Heart left ventricle (tissue), 16 donors: ENCODE measurements around the gene GATC. TPM values are rescaled to one million over a fixed set of nuclear protein-coding genes. Genes with fewer than 3 reads are reported as not detected.

Experiments used
- ATAC-seq, 4 donors: fragments of 200-7000 bp; cut with Tn5 transposase; one replicate each; pipeline ENCODE4 v1.9.1; 2020 to 2022; ENCODE audit warnings: moderate library complexity in 4 of 4, mild to moderate bottlenecking in 3 of 4, moderate number of reproducible peaks in 1 of 4
- DNase-seq, 5 donors: peaks; one replicate each; pipeline ENCODE4 v3.0.0-alpha.2; 2020
- H3K27ac ChIP-seq, 12 donors: fragments of 200-600 bp; sonication (generic) in 4 of 12; one replicate each; pipeline versions ENCODE4 v1.5.0 to v1.8.0; 2016 to 2022; ENCODE audit warnings: mild to moderate bottlenecking in 2 of 12
- H3K27me3 ChIP-seq, 9 donors: fragments of 200-600 bp; sonication (generic) in 2 of 9; one replicate each; pipeline versions ENCODE4 v1.5.1 to v1.8.0; 2016 to 2022; ENCODE audit warnings: mild to moderate bottlenecking in 3 of 9
- H3K36me3 ChIP-seq, 9 donors: fragments of 200-600 bp; sonication (generic) in 2 of 9; one replicate each; pipeline versions ENCODE4 v1.5.0 to v1.8.0; 2018 to 2022; ENCODE audit warnings: mild to moderate bottlenecking in 2 of 9
- H3K4me1 ChIP-seq, 12 donors: fragments of 200-600 bp; sonication (generic) in 4 of 12; one replicate each; pipeline versions ENCODE4 v1.5.0 to v1.8.0; 2016 to 2022; ENCODE audit warnings: mild to moderate bottlenecking in 3 of 12
- H3K4me3 ChIP-seq, 12 donors: fragments of 200-600 bp; sonication (generic) in 4 of 12; one replicate each; pipeline versions ENCODE4 v1.5.0 to v1.8.0; 2017 to 2022; ENCODE audit warnings: mild to moderate bottlenecking in 9 of 12, moderate library complexity in 4 of 12
- H3K9me3 ChIP-seq, 12 donors: fragments of 200-600 bp; sonication (generic) in 4 of 12; one replicate each; pipeline versions ENCODE4 v1.5.0 to v1.8.0; 2016 to 2022; ENCODE audit warnings: mild to moderate bottlenecking in 1 of 12
- POLR2A ChIP-seq, 2 donors: fragments of 450-650 bp; IDR thresholded peaks; one replicate each; pipeline ENCODE4 v1.6.1; 2017; ENCODE audit warnings: antibody characterized with exemption in 2 of 2, mild to moderate bottlenecking in 2 of 2, moderate library complexity in 2 of 2
- WGBS, 4 donors: extraction: QIAGEN DNeasy Blood & Tissue Kit in 2 of 4; methylation state at CpG; one replicate each; pipeline versions ENCODE4 v1.1.5 to v1.1.7; 2013 to 2018; 5-methylcytosine and 5-hydroxymethylcytosine counted together
- intact Hi-C, 10 donors: fragments of 100-400 bp; cut with DNase I; formaldehyde crosslinking; loops; one replicate each; pipeline versions ENCODE4 v1.11.1 to v1.14.2; 2022
- polyA plus RNA-seq, 2 donors: library from polyadenylated mRNA; stranded (reverse); fragments of 200-250 nt; gene quantifications; one replicate each; pipeline ENCODE4 v1.2.3, GENCODE V29; 2013
- total RNA-seq, 9 donors: library from RNA; depleted of rRNA in 2 of 9; stranded (reverse); fragments of >200 nt in 2 of 9; fragmentation: NEBNext Ultra II Directional in 3 of 9; extraction: Animal tissue kit (Norgen Biotek cat#: 25700) in 3 of 9; gene quantifications; one replicate each; pipeline versions ENCODE4 v1.1.0 to v1.2.4, GENCODE V29; 2016 to 2023
- TF ChIP-seq, protein P1 (sequence below), 12 donors: fragments of 200-600 bp; sonication (generic) in 4 of 12; IDR thresholded peaks; one replicate each; pipeline versions ENCODE4 v1.5.0 to v1.8.0; 2018 to 2022; ENCODE audit warnings: antibody characterized with exemption in 12 of 12, mild to moderate bottlenecking in 5 of 12
- donor health status: ischemic (EF 13 %, LVEDD 7.1; RV severe dilation, severe dysfunction).
- donor health status: healthy with polysubstance abuse.
- donor health status: DM: no; HTN: yes; CAD: no.
- donor health status: DM: no; HTN: no; CAD: no.
- donor health status: ischemic (EF 25% LVEDD 6.9; RV normal size, moderate dysfunction).
- donor health status: ischemic (EF 25% LVEDD 5.7; RV mildly dilated, moderate dysfunction).
- donor health status: healthy.
- donor health status: DM: yes; HTN: yes; CAD: no.
- donor health status: ischemic (EF 35%, LVEDD 5.7; RV mildly dilated, moderate dysfunction).
- donor health status: nonischemic (EF 11% LVEDD 7.7; RV severe dilation, severe dysfunction).
- donor health status: DM: yes; HTN: yes; CAD: no.
- donor health status: PGD.
- donor health status: ischemic (EF 29% LVEDD 5.4; RV normal size, mild dysfunction).
- donor health status: nonischemic (EF 23%, LVEDD 6.1; RV moderate dilation, normal function).

The GATC gene
- total and polyA plus RNA-seq, 11 donors: 5.4 to 18.0 (median 11.6) TPM

DNA sequence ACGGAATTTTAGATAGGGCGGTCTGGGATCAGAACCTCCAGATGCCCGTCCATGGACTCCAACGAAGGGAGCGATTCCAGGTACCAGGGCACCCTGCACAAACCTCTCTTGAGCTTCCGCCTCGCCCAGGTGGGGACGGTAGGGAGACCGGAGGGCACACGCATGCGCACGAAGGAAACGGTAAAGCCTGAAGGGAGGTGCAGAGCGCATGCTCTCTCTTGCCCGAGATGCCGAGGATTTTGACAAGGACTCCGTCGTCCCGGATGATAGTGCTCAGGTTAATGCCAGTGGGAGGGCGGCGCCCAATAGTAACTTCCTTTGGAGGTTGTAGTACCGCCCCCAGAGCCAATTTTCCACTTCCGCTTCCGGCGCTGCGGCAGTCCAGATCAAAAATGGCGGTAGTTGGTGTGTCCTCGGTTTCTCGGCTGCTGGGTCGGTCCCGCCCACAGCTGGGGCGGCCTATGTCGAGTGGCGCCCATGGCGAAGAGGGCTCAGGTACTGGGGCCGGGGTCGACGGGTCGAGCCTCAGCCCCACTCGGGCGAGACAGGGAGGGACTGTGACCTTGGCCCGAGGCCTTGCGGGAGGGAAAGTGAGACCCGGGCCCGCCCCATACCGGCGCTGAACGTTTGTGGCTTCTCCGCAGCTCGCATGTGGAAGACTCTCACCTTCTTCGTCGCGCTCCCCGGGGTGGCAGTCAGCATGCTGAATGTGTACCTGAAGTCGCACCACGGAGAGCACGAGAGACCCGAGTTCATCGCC, 8.3 kb upstream of the GATC start, which contains the start of gene COX6A1:
TSS of gene COX6A1 (plus strand) at position 379 of the 760 bp plus-strand sequence. CDS start at position 393, 14 bp downstream.
- WGBS, 4 donors: 0 to 1% (median 0%) methylated on average over 31 to 59 of the region's 59 CpGs
- Histone ChIP-seq H3K27ac (peak within 1 kb of the TSS; percentile 76 to 92 (median 88)), H3K36me3 (peaks cover 0 to 37% (median 30%) of the 10 kb centered on the region in 9 donors), H3K9me3 (no peaks in the 10 kb centered on the region), H3K4me1 (peaks cover 0 to 23% (median 16%) of the 10 kb centered on the region in 12 donors), H3K27me3 (no peaks in the 10 kb centered on the region), H3K4me3 (peak within 1 kb of the TSS; percentile 62 to 97 (median 83))
- peak in 1 of 2 donors; percentile 47 for TF ChIP-seq POLR2A (IDR thresholded peaks at IDR 0.05)
- TF ChIP-seq, protein P1, sequence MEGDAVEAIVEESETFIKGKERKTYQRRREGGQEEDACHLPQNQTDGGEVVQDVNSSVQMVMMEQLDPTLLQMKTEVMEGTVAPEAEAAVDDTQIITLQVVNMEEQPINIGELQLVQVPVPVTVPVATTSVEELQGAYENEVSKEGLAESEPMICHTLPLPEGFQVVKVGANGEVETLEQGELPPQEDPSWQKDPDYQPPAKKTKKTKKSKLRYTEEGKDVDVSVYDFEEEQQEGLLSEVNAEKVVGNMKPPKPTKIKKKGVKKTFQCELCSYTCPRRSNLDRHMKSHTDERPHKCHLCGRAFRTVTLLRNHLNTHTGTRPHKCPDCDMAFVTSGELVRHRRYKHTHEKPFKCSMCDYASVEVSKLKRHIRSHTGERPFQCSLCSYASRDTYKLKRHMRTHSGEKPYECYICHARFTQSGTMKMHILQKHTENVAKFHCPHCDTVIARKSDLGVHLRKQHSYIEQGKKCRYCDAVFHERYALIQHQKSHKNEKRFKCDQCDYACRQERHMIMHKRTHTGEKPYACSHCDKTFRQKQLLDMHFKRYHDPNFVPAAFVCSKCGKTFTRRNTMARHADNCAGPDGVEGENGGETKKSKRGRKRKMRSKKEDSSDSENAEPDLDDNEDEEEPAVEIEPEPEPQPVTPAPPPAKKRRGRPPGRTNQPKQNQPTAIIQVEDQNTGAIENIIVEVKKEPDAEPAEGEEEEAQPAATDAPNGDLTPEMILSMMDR (IDR thresholded peaks at IDR 0.05): peak in 1 of 12 donors; percentile 2
- intact Hi-C loops: loop anchor here in 2 of 10 donors (2.0 to 10.0 kb wide), 3 partner anchors 59 to 211 kb away; partner anchors contain the start of genes DYNLL1 (in 1 of the 2) and PLA2G1B (in 1 of the 2)
- ATAC-seq (peak; percentile 96 to 99 (median 98)), DNase-seq (peak; percentile 93 to 98 (median 96))

DNA sequence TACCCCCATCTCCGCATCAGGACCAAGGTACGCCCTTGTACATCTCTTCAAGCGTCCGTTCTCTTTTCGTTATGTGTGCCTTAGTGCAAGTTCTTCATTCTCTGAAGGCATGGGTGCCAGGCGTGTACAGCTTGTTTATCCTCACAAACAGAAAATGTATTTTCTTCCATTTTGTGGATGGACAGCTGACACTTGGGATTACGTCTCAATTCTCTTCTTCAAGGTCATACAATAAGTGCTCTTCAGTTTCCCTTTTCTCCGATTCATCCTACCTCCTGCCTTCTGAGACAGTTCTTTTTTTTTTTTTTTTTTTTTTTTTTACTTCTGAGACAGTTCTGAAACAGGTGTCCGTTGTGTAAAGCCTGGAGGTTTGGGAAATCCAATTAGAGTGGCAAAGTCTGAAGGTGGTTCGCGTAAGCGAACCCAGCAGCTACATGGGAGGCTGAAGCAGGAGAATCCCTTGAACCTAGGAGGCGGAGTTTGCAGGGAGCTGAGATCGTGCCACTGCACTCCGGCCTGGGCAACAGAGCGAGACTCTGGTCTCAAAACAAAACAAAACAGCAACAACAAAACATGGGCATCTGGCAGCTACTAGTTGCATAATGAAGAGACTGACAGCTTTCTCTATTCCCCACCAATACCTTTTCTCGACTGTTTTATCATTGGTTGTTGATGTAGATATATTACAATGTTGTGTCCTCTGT, 7.6 kb upstream of the GATC start:
- Histone ChIP-seq H3K4me3 (peak overlapping the region; percentile 62 to 97 (median 83)), H3K36me3 (peaks cover 0 to 44% (median 38%) of the 10 kb centered on the region in 9 donors), H3K27me3 (no peaks in the 10 kb centered on the region), H3K4me1 (peaks cover 0 to 23% (median 16%) of the 10 kb centered on the region in 12 donors), H3K9me3 (no peaks in the 10 kb centered on the region), H3K27ac (peak overlapping the region; percentile 76 to 92 (median 88))
- DNase-seq: no peak
- intact Hi-C loops: loop anchor here in 2 of 10 donors (2.0 to 10.0 kb wide), 3 partner anchors 58 to 210 kb away; partner anchors contain the start of genes DYNLL1 (in 1 of the 2) and PLA2G1B (in 1 of the 2)
- no peak for TF ChIP-seq POLR2A (IDR thresholded peaks at IDR 0.05)
- TF ChIP-seq, protein P1 (IDR thresholded peaks at IDR 0.05): no peak
- peak in 3 of 4 donors; percentile 6 to 17 (median 13) for ATAC-seq
- WGBS, 4 donors: 23 to 34% (median 31%) methylated on average over 17 of the region's 17 CpGs

DNA sequence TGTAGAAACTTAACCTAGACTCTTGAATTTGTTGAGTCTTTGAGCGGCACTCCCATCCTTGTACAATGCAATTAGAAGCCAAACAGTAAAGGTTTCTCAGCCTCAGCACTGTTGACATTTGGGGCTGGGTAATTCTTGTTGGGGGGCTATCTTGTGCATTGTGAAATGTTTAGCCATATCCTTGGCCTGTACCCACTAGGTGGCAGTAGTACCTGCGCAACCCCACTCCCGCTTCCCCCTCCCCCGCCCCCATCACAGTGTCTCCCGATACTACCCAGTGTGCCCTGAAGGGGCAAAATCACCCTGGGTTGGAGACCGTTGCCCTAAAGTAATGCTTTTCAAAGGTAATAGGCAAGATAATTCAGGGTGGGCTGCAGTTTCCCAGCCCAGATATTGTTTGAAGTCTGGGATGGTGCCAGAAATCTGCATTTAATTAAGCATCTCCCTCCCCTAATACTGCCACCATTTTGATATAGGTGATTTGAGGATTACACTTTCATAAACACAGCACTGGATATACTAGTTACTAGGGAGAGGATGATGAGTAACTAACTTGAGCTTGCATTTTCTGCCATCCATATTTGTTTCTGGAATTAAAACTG, 6.5 kb upstream of the GATC start:
- WGBS, 4 donors: 17 to 19% (median 18%) methylated on average over 4 to 6 of the region's 6 CpGs
- TF ChIP-seq, protein P1 (IDR thresholded peaks at IDR 0.05): peak; percentile 37 to 69 (median 56)
- no peak for TF ChIP-seq POLR2A (IDR thresholded peaks at IDR 0.05)
- peak overlapping the region in 4 of 12 donors; percentile 73 to 97 (median 83) for H3K4me3 ChIP-seq
- ATAC-seq (peak in 3 of 4 donors; percentile 35 to 51 (median 44)), DNase-seq (peak in 2 of 5 donors; percentile 34 to 45)
- no peaks in the 10 kb centered on the region for H3K9me3 ChIP-seq
- peaks cover 0 to 32% (median 17%) of the 10 kb centered on the region in 12 donors for H3K4me1 ChIP-seq
- H3K27me3 ChIP-seq: no peaks in the 10 kb centered on the region
- peak overlapping the region in 1 of 12 donors; percentile 89 for H3K27ac ChIP-seq
- H3K36me3 ChIP-seq: peaks cover 0 to 55% (median 48%) of the 10 kb centered on the region in 9 donors
- intact Hi-C loops: loop anchor here in 2 of 10 donors (2.0 to 10.0 kb wide), 3 partner anchors 57 to 209 kb away; partner anchors contain the start of genes DYNLL1 (in 1 of the 2) and PLA2G1B (in 1 of the 2)
